Measurements from ENCODE around the gene ARF4. TPM values are rescaled to one million over a fixed set of nuclear protein-coding genes. Genes with fewer than 3 reads are reported as not detected.
A peak's percentile ranks its signal among the peaks of the same experiment; 100 is the strongest.

Gene ARF4
- total RNA-seq, 1 donor from 2014 or later = 69.0 TPM

DNA sequence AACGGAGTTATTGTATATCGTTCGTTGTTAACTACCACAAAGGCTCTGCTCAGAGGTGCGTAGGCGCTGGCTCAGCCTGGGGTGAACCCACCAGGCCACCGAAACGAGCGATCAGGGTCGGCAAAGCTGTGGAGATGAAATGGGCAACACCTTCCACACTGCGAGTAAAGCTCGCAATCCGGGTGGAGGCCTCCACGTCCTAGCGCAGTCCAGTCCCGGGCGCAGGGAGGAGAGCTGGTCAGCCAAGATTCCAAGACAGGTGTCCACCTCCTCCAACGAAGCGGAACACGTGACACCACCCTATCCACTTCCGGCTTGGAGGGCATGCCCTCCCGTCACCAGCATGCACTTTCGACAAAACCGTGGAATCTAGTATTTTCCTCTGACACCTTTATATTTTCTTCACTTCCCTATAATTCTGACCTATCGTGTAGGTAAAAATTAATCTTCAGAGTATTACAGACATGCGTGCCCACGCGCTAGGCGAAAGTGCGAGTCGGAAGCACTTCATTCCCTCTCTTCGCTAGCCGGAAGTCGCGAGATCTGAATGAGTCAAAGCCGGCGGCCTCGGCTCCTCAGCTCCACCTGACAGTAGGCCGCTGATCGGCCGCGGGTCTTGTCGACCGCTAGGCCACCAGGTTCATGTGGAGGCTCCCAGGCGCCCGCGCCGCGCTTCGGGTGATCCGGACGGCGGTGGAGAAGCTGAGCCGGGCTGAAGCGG lies 41.2 kb downstream of the ARF4 start, which contains the start of gene PDE12:
TSS of gene PDE12 (plus strand) at position 537 of the 721 bp plus-strand sequence. CDS start at position 643, 106 bp downstream.
- Histone ChIP-seq H3K4me3 (peak within 1 kb of the TSS; percentile 78 to 87), H3K4me1 (peaks cover 39% of the 10 kb centered on the region), H3K36me3 (peaks cover 0 to 12% of the 10 kb centered on the region in 2 donors), H3K9me3 (no peaks in the 10 kb centered on the region), H3K27me3 (no peaks in the 10 kb centered on the region), H3K27ac (peak within 1 kb of the TSS; percentile 82)
- TF ChIP-seq CTCF (IDR thresholded peaks at IDR 0.05) (no peak), POLR2AphosphoS5 (IDR thresholded peaks at IDR 0.05; ENCODE audit: insufficient read depth in 1 of 2, low read depth in 1 of 2) (peak; percentile 92 to 93)
- intact Hi-C loops (cut with DNase I) = loop anchor here (5.0 kb wide), 1 partner anchor 41 kb away; the partner anchor contains the start of gene ARF4
- peak in 1 of 2 donors; percentile 91 for DNase-seq (ENCODE audit: extremely low spot score in 2 of 2)

- peak overlapping the region; percentile 78 to 87 for H3K4me3 ChIP-seq
- TF ChIP-seq POLR2A (IDR thresholded peaks at IDR 0.05) = no peak
- TF ChIP-seq CTCF (IDR thresholded peaks at IDR 0.05) = no peak
- TF ChIP-seq POLR2AphosphoS5 (IDR thresholded peaks at IDR 0.05; ENCODE audit: insufficient read depth in 1 of 2, low read depth in 1 of 2) = no peak
- peaks cover 39% of the 10 kb centered on the region for H3K4me1 ChIP-seq
- H3K27ac ChIP-seq = peak overlapping the region; percentile 82
- H3K9me3 ChIP-seq = no peaks in the 10 kb centered on the region
- peaks cover 0 to 12% of the 10 kb centered on the region in 2 donors for H3K36me3 ChIP-seq
- H3K27me3 ChIP-seq = no peaks in the 10 kb centered on the region
- no peak for DNase-seq (ENCODE audit: extremely low spot score in 2 of 2)
- intact Hi-C loops (cut with DNase I) = loop anchor here (5.0 kb wide), 1 partner anchor 42 kb away; the partner anchor contains the start of gene ARF4
Measured at GRCh38 chr3:57555306-57555705, 41.8 kb downstream of the ARF4 start.

- intact Hi-C loops (cut with DNase I) = no loop called here
Measured at GRCh38 chr3:57546616-57547015, 50.5 kb downstream of the ARF4 start.

GRCh38 chr3:57545636-57546268 lies 51.4 kb downstream of the ARF4 start:
- Histone ChIP-seq H3K9me3 (no peaks in the 10 kb centered on the region), H3K36me3 (no peaks in the 10 kb centered on the region), H3K27ac (no peak overlapping the region), H3K4me3 (no peak overlapping the region), H3K4me1 (peaks cover 13% of the 10 kb centered on the region), H3K27me3 (no peaks in the 10 kb centered on the region)
- intact Hi-C loops (cut with DNase I) = no loop called here
- TF ChIP-seq POLR2A (IDR thresholded peaks at IDR 0.05) = no peak
- no peak for DNase-seq (ENCODE audit: extremely low spot score in 2 of 2)

More at GRCh38 chr3:57546616-57547015, 50.5 kb downstream of the ARF4 start:
- TF ChIP-seq CTCF (IDR thresholded peaks at IDR 0.05) = no peak
- no peak for TF ChIP-seq POLR2AphosphoS5 (IDR thresholded peaks at IDR 0.05; ENCODE audit: insufficient read depth in 1 of 2, low read depth in 1 of 2)
- TF ChIP-seq POLR2A (IDR thresholded peaks at IDR 0.05) = no peak
- no peak overlapping the region for H3K4me3 ChIP-seq
- H3K9me3 ChIP-seq = no peaks in the 10 kb centered on the region
- no peaks in the 10 kb centered on the region for H3K27me3 ChIP-seq
- no peaks in the 10 kb centered on the region for H3K36me3 ChIP-seq
- DNase-seq (ENCODE audit: extremely low spot score in 2 of 2) = no peak
- H3K27ac ChIP-seq = no peak overlapping the region
- peaks cover 13% of the 10 kb centered on the region for H3K4me1 ChIP-seq

DNA sequence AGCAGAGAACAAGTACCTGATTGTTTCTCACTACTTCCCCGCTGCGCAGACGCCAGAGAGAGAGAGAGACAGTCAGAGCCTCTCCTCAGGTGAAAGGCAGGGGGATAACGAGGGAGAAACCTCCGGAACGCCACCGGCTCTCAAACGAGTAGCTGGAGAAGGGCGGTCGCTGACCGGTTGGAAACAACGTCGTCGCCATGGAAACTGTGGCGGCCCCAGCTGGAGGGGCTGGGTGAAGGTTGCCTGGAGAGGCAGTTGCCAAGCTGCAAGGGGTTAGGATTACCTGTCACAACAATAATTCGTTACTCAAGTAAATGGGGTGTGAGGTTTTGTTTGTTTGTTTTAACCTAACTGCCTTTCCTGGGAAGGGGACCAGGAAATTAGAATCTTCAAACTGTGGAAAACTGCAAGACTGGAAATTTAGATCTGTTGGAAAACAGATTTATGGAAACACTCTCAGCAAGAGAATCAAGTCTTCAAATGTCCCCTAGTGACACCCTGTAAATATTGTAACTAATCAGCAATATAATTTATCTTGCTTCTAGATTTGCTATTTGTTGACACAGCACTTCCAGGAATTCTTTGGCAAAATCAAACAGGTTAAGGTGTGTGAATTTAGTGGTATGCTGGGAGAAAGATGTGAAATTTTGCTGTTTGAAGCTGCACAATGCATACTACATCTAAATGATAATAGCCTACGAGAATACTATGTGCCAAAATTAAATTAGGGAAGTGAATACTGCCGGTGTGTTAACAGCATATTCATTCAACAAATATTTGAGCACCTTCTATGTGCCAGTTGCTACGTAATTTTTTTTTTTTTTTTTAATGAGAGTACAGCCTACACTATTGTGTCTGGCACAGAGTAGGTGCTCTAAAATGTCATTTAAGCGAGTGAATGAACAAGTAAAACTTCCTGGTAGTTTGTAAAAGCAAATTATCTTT lies 52.7 kb downstream of the ARF4 start, which contains the start of gene DNAH12:
TSS of gene DNAH12 (minus strand) at position 164 of the 945 bp plus-strand sequence. CDS start 1,474 bp downstream, outside the sequence.
- no peak within 1 kb of the TSS for H3K4me3 ChIP-seq
- TF ChIP-seq POLR2A (IDR thresholded peaks at IDR 0.05) (no peak), POLR2AphosphoS5 (IDR thresholded peaks at IDR 0.05; ENCODE audit: insufficient read depth in 1 of 2, low read depth in 1 of 2) (no peak), CTCF (IDR thresholded peaks at IDR 0.05) (no peak)
- intact Hi-C loops (cut with DNase I) = no loop called here

More for the DNA sequence above, 52.7 kb downstream of the ARF4 start, which contains the start of gene DNAH12:
- Histone ChIP-seq H3K27ac (no peak within 1 kb of the TSS), H3K27me3 (no peaks in the 10 kb centered on the region), H3K4me1 (peaks cover 13% of the 10 kb centered on the region), H3K36me3 (no peaks in the 10 kb centered on the region), H3K9me3 (no peaks in the 10 kb centered on the region)
- no peak for DNase-seq (ENCODE audit: extremely low spot score in 2 of 2)
